NCI-H2081 (cell line): ENCODE data around the gene APOBR.
A peak's percentile ranks its signal among the peaks of the same experiment; 100 is the strongest.
"Not testable (repeated sequence)": the region's sequence is repeated elsewhere in the genome, so short reads cannot be mapped to it uniquely, and the experiment has no call there.

Experiments used
- DNase-seq, 2 experiments: peaks; one replicate each; lab custom pipeline; 2025; lab: John Stamatoyannopoulos, UW

Gene APOBR

GRCh38 chr16:28527100-28527785 lies 32.8 kb downstream of the APOBR start:
- not testable (repeated sequence) for DNase-seq

GRCh38 chr16:28527985-28528384 lies 33.5 kb downstream of the APOBR start:
- DNase-seq, result no peak

GRCh38 chr16:28528463-28528867 lies 34.0 kb downstream of the APOBR start:
- no peak for DNase-seq

- no peak for DNase-seq
These were observed 34.7 kb downstream of the APOBR start for GRCh38 chr16:28529124-28529523.

- no peak for DNase-seq
These were observed 37.6 kb downstream of the APOBR start for GRCh38 chr16:28531777-28532744.

GRCh38 chr16:28532940-28533647 lies 38.7 kb downstream of the APOBR start:
- no peak for DNase-seq

- no peak for DNase-seq
These were observed 40.3 kb downstream of the APOBR start for GRCh38 chr16:28534542-28535373.

- no peak for DNase-seq
These were observed 42.6 kb downstream of the APOBR start for GRCh38 chr16:28537076-28537475.

- DNase-seq, result no peak
These were observed 43.7 kb downstream of the APOBR start for GRCh38 chr16:28537964-28538732.

GRCh38 chr16:28538733-28539596 lies 44.5 kb downstream of the APOBR start, which contains the start of gene NUPR1:
Gene NUPR1 (minus strand): TSS chr16:28538974. CDS start chr16:28538907, 67 bp downstream.
- DNase-seq, result no peak

- no peak for DNase-seq
These were observed 45.9 kb downstream of the APOBR start for GRCh38 chr16:28540346-28540745.

GRCh38 chr16:28542646-28543045 lies 48.2 kb downstream of the APOBR start:
- DNase-seq, result no peak

- DNase-seq, result peak in 1 of 2 experiments; percentile 8
These were observed 48.6 kb downstream of the APOBR start for GRCh38 chr16:28543072-28543471.

GRCh38 chr16:28544998-28545397 lies 50.6 kb downstream of the APOBR start:
- DNase-seq, result no peak

GRCh38 chr16:28545964-28546363 lies 51.5 kb downstream of the APOBR start:
- not testable (repeated sequence) for DNase-seq

GRCh38 chr16:28546626-28547025 lies 52.2 kb downstream of the APOBR start:
- DNase-seq, result no peak

GRCh38 chr16:28548306-28548802 lies 53.9 kb downstream of the APOBR start:
- no peak for DNase-seq
